ENCODE data around the gene SRRM3. TPM values are rescaled to one million over a fixed set of nuclear protein-coding genes. Genes with fewer than 3 reads are reported as not detected.
A peak's percentile ranks its signal among the peaks of the same experiment; 100 is the strongest.

SRRM3 gene
- total and polyA plus RNA-seq, 9 of the 15 experiments (the other 6 are each of a cell fraction or from before 2014, with no cell fraction given), result 0.04 to 0.91 (median 0.46) TPM; not detected in 2

GRCh38 chr7:76317782-76318487 is 116.2 kb downstream of the SRRM3 start (continued):
- TF ChIP-seq THRA (IDR thresholded peaks at IDR 0.05) (no peak), ZNF140 (CRISPR knock-in tag; IDR thresholded peaks at IDR 0.05) (no peak), THAP7 (CRISPR knock-in tag; IDR thresholded peaks at IDR 0.05) (0 out of 2 replicates have a peak, but pooled peaks have one; percentile 22), STAG1 (CRISPR knock-in tag; IDR thresholded peaks at IDR 0.05; ENCODE audit: borderline replicate concordance) (no peak), HMGN3 (IDR thresholded peaks at IDR 0.05; ENCODE audit: borderline replicate concordance, extremely low read depth, insufficient read length, low read depth, low read length) (peak; percentile 72), STAT5A (IDR thresholded peaks at IDR 0.05; ENCODE audit: borderline replicate concordance, low read length) (no peak), RERE (CRISPR knock-in tag; IDR thresholded peaks at IDR 0.05; ENCODE audit: borderline replicate concordance) (no peak), NR0B1 (IDR thresholded peaks at IDR 0.05; ENCODE audit: partially characterized antibody) (no peak), CC2D1A (IDR thresholded peaks at IDR 0.05) (peak; percentile 52), ZC3H11A (IDR thresholded peaks at IDR 0.05; ENCODE audit: low read depth, low read length) (no peak), ZNF143 (CRISPR knock-in tag; IDR thresholded peaks at IDR 0.05) (no peak), RBM39 (optimal IDR thresholded peaks at IDR 0.05; ENCODE audit: low read depth, low read length) (no peak), HNRNPLL (IDR thresholded peaks at IDR 0.05; ENCODE audit: low read depth, low read length, poor library complexity, severe bottlenecking) (no peak), NFRKB (IDR thresholded peaks at IDR 0.05; ENCODE audit: low read depth) (no peak), CBX2 (IDR thresholded peaks at IDR 0.05; ENCODE audit: insufficient read depth, low read length, poor library complexity, severe bottlenecking) (no peak)

Data from K562 (cell line).